Measurements from ENCODE around the gene C3orf22.
A peak's percentile ranks its signal among the peaks of the same experiment; 100 is the strongest.

The C3orf22 gene

GRCh38 chr3:126528800-126529541, 29.8 kb downstream of the C3orf22 start:
- DNase-seq (ENCODE audit: low read depth in 2 of 2, low spot score in 1 of 2) = no peak

- DNase-seq (ENCODE audit: low read depth in 2 of 2, low spot score in 1 of 2) = no peak
Measured at GRCh38 chr3:126528419-126528799, 30.3 kb downstream of the C3orf22 start.

GRCh38 chr3:126527455-126528211, 31.1 kb downstream of the C3orf22 start:
- no peak for DNase-seq (ENCODE audit: low read depth in 2 of 2, low spot score in 1 of 2)

GRCh38 chr3:126527006-126527405, 31.7 kb downstream of the C3orf22 start:
- DNase-seq (ENCODE audit: low read depth in 2 of 2, low spot score in 1 of 2) = no peak

- DNase-seq (ENCODE audit: low read depth in 2 of 2, low spot score in 1 of 2) = no peak
Measured at GRCh38 chr3:126526668-126527005, 32.1 kb downstream of the C3orf22 start.

- no peak for DNase-seq (ENCODE audit: low read depth in 2 of 2, low spot score in 1 of 2)
Measured at GRCh38 chr3:126525853-126526667, 32.7 kb downstream of the C3orf22 start.

- DNase-seq (ENCODE audit: low read depth in 2 of 2, low spot score in 1 of 2) = no peak
Measured at GRCh38 chr3:126525091-126525852, 33.5 kb downstream of the C3orf22 start.

- DNase-seq (ENCODE audit: low read depth in 2 of 2, low spot score in 1 of 2) = no peak
Measured at GRCh38 chr3:126524429-126524988, 34.2 kb downstream of the C3orf22 start.

GRCh38 chr3:126523745-126524428, 34.8 kb downstream of the C3orf22 start, which contains the start of gene CHST13:
TSS of gene CHST13 (plus strand) at chr3:126524155. CDS start at chr3:126524333, 178 bp downstream.
- no peak for DNase-seq (ENCODE audit: low read depth in 2 of 2, low spot score in 1 of 2)

GRCh38 chr3:126522363-126522788, 36.4 kb downstream of the C3orf22 start:
- peak in 1 of 2 donors; percentile 5 for DNase-seq (ENCODE audit: low read depth in 2 of 2, low spot score in 1 of 2)

GRCh38 chr3:126521122-126521891, 37.4 kb downstream of the C3orf22 start:
- no peak for DNase-seq (ENCODE audit: low read depth in 2 of 2, low spot score in 1 of 2)

- DNase-seq (ENCODE audit: low read depth in 2 of 2, low spot score in 1 of 2) = no peak
Measured at GRCh38 chr3:126519506-126520455, 39.0 kb downstream of the C3orf22 start.

GRCh38 chr3:126518779-126519177, 40.0 kb downstream of the C3orf22 start:
- DNase-seq (ENCODE audit: low read depth in 2 of 2, low spot score in 1 of 2) = no peak

- DNase-seq (ENCODE audit: low read depth in 2 of 2, low spot score in 1 of 2) = no peak
Measured at GRCh38 chr3:126517986-126518778, 40.5 kb downstream of the C3orf22 start.

GRCh38 chr3:126517291-126517951, 41.3 kb downstream of the C3orf22 start, which contains the start of gene UROC1:
TSS of gene UROC1 (minus strand) at chr3:126517773. CDS start at chr3:126517719, 54 bp downstream.
- DNase-seq (ENCODE audit: low read depth in 2 of 2, low spot score in 1 of 2) = no peak

GRCh38 chr3:126516936-126517290, 41.8 kb downstream of the C3orf22 start:
- DNase-seq (ENCODE audit: low read depth in 2 of 2, low spot score in 1 of 2) = no peak
